GM12874 (cell line): ENCODE measurements around the gene ZNF474.

Experiments used
- CTCF ChIP-seq: IDR thresholded peaks from 2 replicates; pipeline ENCODE4 v1.5.1; 2011; ENCODE audit warnings: low read depth, mild to moderate bottlenecking, control low read depth, low read length, moderate library complexity; ENCODE audit not compliant: insufficient read depth

The ZNF474 gene

GRCh38 chr5:122154910-122155309 is 25.6 kb downstream of the ZNF474 start:
- TF ChIP-seq CTCF, result no peak

DNA sequence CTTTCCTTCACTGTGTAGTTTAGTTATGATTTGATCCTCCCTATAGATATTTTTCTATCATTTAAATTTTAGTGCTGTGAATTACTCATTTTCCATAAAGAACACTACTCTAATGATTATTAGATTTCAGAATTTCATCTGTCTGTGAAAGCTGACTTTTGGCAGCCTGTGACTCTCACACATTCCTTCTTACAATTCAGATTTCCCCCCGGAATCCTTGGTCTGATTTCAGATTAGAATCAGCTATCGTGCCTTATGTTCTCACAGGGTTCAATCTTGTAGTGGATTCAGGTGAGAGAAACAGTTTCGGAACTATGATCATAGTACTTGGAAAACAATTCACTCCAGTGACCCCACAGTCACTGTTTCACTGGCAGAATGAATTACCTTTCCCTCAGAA is 26.2 kb downstream of the ZNF474 start:
- TF ChIP-seq CTCF, result no peak

- TF ChIP-seq CTCF, result no peak
These were observed 27.5 kb downstream of the ZNF474 start for GRCh38 chr5:122156724-122157325.

DNA sequence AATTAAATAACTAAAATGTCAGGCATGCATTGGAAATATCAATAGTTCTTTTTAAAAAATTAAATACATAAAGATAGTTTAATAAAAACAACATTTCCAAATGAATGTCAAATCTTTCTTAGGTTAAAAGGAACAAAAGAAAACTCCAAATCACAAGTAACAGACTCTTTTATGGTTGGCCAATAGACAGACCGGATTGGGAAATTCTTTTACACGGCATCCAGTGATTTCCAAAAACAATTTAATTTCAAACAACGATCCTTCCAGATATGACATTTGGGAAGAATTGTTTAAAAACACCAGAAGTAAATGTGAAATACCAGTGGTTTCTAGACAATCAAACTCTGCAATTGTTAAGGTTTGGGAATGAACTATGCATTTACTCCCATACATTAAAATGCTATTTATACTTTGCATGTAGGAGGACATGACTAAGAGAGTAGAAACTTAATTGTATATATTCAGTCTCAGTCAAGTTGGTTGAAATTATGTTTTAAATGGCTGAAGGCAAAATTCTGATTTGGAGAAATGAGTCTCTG is 32.8 kb downstream of the ZNF474 start:
- no peak for TF ChIP-seq CTCF

GRCh38 chr5:122163121-122164069 is 34.0 kb downstream of the ZNF474 start:
- TF ChIP-seq CTCF, result no peak

GRCh38 chr5:122164070-122164435 is 34.7 kb downstream of the ZNF474 start:
- TF ChIP-seq CTCF, result no peak

DNA sequence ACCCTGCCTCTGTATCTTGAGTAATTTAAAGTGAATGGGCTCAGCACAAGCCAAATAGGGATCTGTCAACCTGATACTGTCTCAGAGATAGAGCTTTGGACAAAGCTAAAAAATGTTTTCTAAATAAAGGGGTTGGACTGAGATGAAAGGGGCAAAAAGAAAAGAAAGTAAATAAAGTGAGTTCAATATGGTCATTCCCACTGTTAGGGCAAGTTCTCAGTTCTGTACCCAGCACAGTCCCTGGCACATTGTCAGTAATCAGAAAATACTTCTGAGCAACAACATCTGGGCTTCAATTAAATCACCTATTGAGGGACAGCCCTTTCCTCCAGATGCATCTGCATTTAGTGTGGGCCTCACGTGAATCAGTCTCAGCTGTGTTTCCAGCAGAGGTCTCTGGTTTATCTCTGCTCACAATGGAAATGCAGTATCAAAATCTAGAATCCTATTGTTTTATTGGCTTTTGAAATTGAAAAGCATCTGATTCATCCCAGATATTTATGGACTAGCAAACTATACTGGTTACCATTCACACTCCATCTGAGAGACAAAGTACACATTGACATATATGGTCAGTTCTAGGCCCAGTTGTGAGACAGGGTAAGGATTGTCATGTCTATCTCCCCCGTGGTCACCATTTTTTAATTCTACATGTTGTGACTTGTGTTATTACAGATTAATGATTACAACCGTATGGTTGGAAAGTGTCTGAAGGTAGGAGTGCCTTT is 35.6 kb downstream of the ZNF474 start:
- TF ChIP-seq CTCF, result no peak
